SKM-1 treated with dmso at 0.1 percent for 144 hours (cell line): ENCODE measurements around the gene DISP2.

ENCODE experiments used
- DNase-seq: peaks from one replicate; lab custom pipeline; 2025; ENCODE audit not compliant: unreplicated experiment; lab: John Stamatoyannopoulos, UW

DISP2 gene

GRCh38 chr15:40357723-40358470, at the start of gene DISP2:
DISP2 (plus strand) TSS chr15:40358219; CDS start chr15:40358322, 103 bp downstream.
- peak; percentile 86 for DNase-seq

- DNase-seq = peak; percentile 17
Measured at GRCh38 chr15:40309344-40309862, 48.6 kb upstream of the DISP2 start.

GRCh38 chr15:40310001-40310959, 47.7 kb upstream of the DISP2 start:
- peak; percentile 51 for DNase-seq

- DNase-seq = no peak
Measured at GRCh38 chr15:40310993-40311392, 47.0 kb upstream of the DISP2 start.

- DNase-seq = no peak
Measured at GRCh38 chr15:40312370-40313158, 45.5 kb upstream of the DISP2 start.

GRCh38 chr15:40313531-40314398, 44.3 kb upstream of the DISP2 start:
- DNase-seq = peak; percentile 71

GRCh38 chr15:40314723-40315276, 43.2 kb upstream of the DISP2 start:
- no peak for DNase-seq

- no peak for DNase-seq
Measured at GRCh38 chr15:40316931-40317330, 41.1 kb upstream of the DISP2 start.

- DNase-seq = no peak
Measured at GRCh38 chr15:40317580-40317979, 40.4 kb upstream of the DISP2 start.

- DNase-seq = no peak
Measured at GRCh38 chr15:40320409-40320808, 37.6 kb upstream of the DISP2 start.

GRCh38 chr15:40320931-40321371, 37.1 kb upstream of the DISP2 start:
- peak; percentile 71 for DNase-seq

- DNase-seq = no peak
Measured at GRCh38 chr15:40322531-40323238, 35.3 kb upstream of the DISP2 start.

- peak; percentile 93 for DNase-seq
Measured at GRCh38 chr15:40323239-40323952, 34.6 kb upstream of the DISP2 start, which contains the start of gene INAFM2. INAFM2 (plus strand) TSS chr15:40323692; CDS start chr15:40324056, 364 bp downstream.

GRCh38 chr15:40323953-40324937, 33.8 kb upstream of the DISP2 start:
- DNase-seq = no peak

GRCh38 chr15:40325188-40325587, 32.8 kb upstream of the DISP2 start:
- DNase-seq = no peak

- DNase-seq = peak; percentile 13
Measured at GRCh38 chr15:40325700-40326099, 32.3 kb upstream of the DISP2 start.

- no peak for DNase-seq
Measured at GRCh38 chr15:40327457-40327856, 30.6 kb upstream of the DISP2 start.
